COLO668 (cell line): Measurements from ENCODE around the gene ARFGAP3.

Experiments used
- DNase-seq: peaks from one replicate; lab custom pipeline; 2025; ENCODE audit not compliant: unreplicated experiment; lab: John Stamatoyannopoulos, UW

ARFGAP3 gene

DNA sequence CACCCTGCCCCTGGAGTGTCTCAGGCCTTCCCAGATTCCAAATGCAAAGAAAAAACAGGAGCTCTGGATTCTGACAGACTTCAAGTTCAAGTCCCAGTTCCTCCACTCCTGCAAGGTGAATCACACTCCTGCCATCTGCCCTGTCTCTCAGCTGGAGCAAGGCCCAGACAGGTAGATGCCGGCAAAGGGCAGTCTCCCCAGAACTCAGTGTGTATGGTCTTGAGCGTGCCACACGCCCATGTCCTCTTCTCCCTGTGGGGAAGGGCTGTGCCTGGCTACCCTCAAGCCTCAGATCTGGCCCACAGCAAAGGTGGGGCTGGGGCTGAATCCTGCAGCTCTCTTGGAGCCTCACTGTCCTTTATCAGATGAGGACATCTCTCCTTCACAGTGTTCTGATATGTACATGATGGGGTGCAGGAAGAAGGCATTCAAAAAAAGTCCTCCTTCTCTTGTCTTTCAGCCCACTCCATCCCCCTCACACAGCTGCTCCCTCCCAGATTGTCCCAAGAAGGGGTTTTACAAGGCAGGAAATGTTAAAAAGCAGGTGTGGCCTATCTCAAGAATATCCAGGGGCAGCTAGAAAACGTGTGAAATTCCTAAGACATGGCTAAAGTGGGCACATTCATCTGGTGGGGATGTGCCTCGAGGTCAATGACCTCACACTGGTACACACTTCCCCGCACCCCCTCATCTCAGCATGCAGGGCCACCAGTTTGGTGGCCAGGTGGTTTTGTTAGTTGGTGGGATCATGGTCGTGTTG lies 27.7 kb upstream of the ARFGAP3 start:
- no peak for DNase-seq

GRCh38 chr22:42883970-42884369 lies 26.9 kb upstream of the ARFGAP3 start:
- no peak for DNase-seq

GRCh38 chr22:42883121-42883520 lies 26.0 kb upstream of the ARFGAP3 start:
- no peak for DNase-seq

GRCh38 chr22:42881982-42882656 lies 25.0 kb upstream of the ARFGAP3 start:
- peak; percentile 77 for DNase-seq

- DNase-seq: no peak
These were observed 24.2 kb upstream of the ARFGAP3 start for GRCh38 chr22:42881298-42881697.

GRCh38 chr22:42880815-42881214 lies 23.7 kb upstream of the ARFGAP3 start:
- no peak for DNase-seq

GRCh38 chr22:42879371-42880021 lies 22.4 kb upstream of the ARFGAP3 start:
- peak; percentile 67 for DNase-seq

DNA sequence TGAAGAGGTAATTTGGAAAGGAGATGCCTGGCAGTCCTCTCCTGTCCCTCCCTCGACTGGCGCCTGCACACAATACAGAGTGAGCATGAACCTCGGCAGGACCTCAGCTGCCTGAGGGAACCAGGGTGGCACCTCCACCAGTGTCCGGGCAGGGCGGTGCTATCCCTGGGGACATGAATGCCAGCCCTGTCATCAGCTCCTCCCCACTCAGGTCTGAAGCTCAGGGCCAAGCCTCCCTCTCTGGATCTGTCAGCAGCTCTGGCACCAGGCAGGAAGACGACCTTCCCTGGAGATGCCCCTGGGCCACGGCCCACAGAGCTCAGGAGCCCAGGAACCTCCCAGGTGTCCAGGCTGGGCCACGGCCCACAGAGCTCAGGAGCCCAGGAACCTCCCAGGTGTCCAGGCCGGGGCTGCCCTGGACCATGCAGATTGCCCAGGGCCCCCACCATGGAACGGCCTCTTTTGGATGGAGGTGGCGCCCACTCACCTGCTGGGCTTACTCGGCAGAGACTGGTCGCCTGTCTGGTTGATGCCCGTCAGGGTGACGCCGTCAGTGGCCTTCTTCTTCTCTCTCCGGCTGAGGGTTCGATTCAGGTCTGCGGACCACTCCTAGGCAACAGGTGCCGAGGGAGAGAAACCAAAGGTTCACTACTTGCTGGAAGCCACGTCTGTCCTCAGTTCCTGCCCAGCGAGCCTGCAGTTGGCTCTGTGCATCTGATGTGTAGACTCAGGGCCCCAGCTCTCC lies 21.7 kb upstream of the ARFGAP3 start:
- DNase-seq: no peak

DNA sequence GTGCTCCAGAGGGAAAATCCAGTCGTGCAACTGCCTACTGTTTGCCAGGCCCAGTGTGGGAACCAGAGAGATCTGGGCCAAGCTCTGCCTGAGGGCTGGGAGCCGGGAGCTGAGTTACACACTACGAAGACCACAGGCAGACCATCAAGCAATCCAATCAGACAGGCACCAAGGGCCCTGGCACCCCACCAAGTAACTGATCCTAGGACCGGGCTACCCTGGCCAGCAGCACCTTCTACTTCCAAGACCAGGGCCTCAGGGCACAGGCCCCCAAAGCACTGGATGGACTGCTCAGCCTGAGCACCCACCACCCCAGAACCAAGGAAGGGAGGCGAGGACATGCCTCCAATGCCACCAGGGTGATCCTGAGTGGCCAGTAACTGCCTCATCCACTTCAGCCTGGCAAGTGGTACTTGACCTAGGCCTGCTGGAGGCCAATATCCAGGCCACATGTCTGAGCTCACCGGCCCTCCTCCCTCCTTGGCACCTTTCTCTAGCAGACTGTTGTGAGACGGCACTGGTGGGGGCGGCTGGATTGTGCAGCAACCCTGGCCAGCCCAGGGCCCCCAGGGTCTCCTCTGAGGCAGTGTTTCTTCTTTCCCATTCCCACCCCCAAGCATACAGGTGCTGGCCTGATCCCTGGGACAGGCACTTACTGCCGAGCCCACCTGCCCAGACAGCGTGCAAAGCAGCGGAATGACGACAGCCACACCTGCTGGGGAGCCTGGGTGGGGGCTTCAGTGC lies 20.7 kb upstream of the ARFGAP3 start:
- no peak for DNase-seq

- no peak for DNase-seq
These were observed 20.1 kb upstream of the ARFGAP3 start for GRCh38 chr22:42877158-42877557.

- no peak for DNase-seq
These were observed 19.0 kb upstream of the ARFGAP3 start for GRCh38 chr22:42876041-42876440.

DNA sequence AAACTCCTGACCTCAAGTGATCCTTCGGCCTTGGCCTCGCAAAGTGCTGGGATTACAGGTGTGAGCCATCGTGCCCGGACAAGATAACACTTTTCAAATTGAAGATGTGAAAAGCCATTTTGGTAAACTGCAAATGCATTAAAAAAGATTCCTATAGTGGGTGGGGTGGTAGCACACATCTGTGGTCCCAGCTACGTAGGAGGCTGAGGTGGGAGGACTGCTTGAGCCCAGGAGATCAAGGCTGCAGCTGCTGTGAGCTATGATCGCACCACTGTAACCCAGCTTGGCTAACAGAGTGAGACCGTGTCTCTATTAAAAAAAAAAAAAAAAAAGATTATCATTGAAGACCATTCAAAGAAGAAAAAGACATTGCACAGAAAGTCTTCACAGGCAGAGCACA lies 16.9 kb upstream of the ARFGAP3 start:
- DNase-seq: no peak

GRCh38 chr22:42873356-42873755 lies 16.3 kb upstream of the ARFGAP3 start:
- DNase-seq: no peak

DNA sequence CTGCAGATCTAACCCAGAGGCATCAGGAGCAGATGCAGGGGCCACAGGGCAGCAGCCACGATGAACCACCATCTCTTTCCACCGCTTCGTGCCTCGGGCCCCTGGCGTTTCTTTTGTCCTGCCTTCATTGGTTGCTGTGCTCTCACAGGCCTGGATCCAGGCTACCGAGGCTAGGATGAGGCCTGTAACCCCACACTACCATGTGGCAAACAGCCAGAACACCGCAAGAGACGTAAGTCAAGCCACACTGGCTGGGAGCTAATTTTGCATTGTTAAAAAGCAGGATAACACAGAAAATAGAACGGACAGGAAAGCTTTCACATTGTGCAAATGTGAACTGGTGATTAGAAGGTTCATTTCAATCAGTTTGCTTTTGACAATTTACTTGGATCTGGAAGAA lies 15.7 kb upstream of the ARFGAP3 start:
- no peak for DNase-seq

DNA sequence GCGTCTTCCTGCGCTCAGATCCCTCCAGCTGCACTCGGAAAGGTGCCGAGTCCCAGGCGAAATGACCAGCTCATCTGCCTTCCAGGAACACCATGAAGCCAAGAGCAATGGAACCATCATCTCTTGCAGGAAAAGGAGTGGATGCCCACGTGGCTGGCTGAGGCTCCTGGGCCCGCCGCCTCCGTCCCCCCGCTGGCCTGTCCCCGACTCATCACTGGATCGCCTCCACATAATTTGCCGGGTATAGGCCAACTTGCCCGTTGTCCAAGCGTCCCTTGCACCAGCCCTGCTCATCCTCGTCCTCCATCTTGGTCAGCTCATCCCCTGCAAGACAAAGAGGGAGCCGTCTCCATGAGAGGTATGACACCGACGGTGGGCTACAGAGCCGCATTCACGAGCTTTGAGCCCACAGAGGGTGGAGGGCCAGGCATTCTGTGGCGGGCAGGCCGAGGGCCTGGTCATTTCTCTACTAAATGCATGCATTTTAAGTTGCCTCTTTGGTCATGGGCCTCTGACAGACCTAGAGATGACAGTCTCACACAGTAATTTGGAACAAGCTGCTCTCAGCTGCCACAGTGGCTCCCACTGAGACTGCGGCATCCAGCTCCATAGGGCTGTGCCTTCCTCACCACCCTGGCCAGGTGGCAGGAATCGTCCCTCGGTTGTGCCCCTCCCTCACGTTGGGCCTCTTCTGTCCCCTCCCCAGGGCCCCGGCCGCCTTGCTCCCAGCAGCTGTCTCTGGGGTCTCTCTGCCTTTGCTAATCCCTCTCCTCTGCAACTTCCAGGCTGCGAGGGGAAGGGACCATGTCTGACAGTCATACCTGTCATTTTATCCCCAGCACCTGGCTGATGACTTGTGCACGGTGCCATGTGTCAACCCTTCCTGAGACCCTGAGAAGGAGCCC lies 14.3 kb upstream of the ARFGAP3 start:
- DNase-seq: no peak

DNA sequence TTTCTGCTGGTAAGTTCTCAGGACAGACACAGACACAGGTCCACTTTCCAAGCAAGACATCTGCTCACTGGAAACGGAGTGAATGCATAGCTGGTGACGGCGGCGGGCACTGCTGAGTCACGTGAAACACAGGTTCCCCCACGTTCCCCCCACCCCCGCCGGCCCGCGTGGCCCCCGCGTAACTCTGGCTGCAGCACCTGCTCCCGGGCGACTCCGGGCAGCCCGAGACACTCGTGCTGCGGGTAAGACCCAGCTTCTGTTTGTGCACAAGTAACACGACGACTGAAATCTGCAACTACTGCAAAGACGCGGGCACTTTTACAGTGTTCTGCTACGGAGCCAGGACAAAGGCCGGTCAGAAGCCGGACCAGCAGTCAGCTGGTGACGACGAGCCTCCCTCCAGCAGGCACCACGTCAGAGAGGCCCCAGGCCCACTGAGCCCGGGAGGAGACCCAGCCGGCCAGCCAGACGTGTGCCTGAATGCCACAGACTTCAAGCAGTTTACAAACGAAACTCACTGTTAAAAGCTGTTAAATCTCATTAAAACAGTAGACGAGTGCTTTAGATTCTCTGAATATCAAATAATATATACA lies 12.9 kb upstream of the ARFGAP3 start:
- DNase-seq: no peak

GRCh38 chr22:42869463-42869862 lies 12.4 kb upstream of the ARFGAP3 start:
- DNase-seq: no peak

DNA sequence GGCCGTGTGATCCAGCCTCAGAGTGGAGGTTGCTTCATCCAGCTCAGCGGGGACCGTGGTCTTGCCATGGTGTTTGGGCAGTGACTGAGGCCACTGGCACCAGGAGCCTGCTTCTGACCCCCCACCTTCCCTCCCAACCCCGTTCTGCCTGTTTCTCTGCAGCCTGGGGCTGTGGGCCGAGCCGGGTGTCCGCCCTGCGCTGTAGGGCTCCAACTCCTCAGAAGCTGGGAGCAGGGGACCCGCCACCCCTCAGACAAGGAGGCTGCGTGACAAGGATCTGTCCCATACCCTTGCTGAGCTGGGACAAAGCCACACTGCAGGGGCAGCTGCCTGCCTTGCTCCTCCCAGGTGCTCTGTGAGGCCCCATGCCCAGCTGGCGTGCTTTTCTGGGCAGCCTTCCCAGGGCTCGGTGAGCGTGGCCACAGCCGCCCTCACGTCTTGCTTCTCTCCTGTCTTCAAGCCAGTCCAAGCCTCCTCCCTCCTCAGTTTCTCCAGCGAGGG lies 11.7 kb upstream of the ARFGAP3 start:
- DNase-seq: no peak

DNA sequence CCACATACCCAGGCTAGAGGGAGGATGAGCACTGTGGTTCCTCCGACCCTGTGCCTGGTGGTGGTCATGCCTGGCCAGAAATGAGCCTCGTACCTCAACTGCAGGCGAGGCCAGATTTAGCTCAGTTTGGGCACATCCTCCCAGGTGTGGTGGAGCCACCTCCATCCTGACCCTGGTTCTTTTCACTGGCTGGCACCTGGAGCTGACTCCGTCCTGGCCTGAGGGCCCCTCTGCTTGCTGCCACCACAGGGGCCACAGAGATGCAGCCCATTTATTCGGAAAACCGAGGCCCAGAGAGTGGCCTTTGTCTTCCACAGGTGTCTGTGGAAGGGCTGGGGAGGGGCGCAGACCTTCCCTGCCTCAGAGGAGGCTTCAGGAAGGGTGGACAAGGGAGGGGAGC lies 9.0 kb upstream of the ARFGAP3 start:
- no peak for DNase-seq
